Hematopoietic multipotent progenitor cell treated with erythropoietin and hydrocortisone succinate and interleukin-3 and kit ligand, for 17 days (in vitro differentiated cells): ENCODE results near the gene SLC2A11.
A peak's percentile ranks its signal among the peaks of the same experiment; 100 is the strongest.
"Not testable (repeated sequence)": the region's sequence is repeated elsewhere in the genome, so short reads cannot be mapped to it uniquely, and the experiment has no call there.

ENCODE experiments used
- DNase-seq: peaks from one replicate; pipeline ENCODE4 v3.0.0-alpha.2; 2015; ENCODE audit warnings: low spot score

Gene SLC2A11

DNA sequence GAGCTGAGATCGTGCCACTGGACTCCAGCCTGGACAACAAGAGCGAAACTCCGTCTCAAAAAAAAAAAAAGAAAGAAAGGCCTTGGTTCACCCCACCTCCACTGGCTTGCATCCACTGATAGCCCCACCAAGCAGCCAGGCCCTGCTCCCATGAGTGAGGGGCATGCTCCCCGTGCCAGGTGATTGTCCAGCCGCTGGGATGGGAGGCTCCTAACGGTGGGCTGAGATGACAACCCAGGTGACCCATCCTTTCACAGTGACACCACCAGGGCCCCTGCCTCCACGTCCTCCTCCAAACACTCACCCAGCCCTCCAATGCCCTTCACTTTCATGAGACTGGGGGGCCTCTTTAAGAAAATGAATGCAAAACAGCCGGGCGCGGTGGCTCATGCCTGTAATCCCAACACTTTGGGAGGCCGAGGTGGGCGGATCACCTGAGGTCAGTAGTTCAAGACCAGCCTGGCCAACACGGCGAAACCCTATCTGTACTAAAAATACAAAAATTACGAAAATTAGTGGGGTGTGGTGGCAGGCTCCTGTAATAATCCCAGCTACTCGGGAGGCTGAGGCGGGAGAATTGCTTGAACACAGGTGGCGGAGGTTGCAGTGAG is 10.3 kb upstream of the SLC2A11 start:
- no peak for DNase-seq

DNA sequence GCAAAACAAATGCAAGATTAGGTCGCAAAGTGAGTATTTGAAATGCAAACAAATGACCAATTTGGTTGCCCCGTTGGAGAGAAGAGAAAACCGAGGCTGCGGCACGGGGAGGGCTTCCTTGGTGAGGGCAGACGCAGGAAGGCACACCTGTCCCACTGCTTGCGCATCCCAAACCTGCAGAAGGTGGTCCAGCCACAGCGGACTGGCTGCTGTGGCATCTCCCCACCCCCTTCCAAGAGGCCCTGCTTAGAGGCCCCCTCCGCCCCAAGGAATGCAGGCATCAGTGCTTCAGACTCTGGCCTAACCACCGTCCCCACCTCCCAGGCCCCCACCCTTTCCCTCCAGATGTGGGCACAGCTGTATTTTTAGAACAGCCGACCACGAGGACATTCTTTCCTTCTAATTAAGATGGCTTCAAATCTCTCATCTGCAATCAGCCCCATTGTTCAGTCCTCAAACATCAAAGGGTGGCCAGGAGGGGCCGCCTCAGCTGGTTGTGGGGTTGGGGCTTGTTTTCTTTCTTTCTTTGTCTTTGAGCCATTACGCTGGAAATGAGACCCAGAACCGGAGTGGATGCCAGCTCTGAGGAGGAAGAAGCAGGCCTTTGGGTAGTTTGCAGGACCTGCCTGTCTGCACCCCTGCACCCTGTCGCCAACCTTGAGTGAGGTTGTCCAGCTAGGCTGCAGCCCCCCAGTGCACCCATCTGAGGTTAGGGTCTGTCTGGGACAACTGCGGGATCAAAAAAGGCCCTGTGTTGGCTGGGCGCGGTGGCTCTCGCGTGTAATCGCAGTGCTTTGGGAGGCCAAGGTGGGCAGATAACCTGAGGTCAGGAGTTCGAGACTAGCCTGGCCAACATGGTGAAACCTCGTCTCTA is 9.4 kb upstream of the SLC2A11 start:
- no peak for DNase-seq

DNA sequence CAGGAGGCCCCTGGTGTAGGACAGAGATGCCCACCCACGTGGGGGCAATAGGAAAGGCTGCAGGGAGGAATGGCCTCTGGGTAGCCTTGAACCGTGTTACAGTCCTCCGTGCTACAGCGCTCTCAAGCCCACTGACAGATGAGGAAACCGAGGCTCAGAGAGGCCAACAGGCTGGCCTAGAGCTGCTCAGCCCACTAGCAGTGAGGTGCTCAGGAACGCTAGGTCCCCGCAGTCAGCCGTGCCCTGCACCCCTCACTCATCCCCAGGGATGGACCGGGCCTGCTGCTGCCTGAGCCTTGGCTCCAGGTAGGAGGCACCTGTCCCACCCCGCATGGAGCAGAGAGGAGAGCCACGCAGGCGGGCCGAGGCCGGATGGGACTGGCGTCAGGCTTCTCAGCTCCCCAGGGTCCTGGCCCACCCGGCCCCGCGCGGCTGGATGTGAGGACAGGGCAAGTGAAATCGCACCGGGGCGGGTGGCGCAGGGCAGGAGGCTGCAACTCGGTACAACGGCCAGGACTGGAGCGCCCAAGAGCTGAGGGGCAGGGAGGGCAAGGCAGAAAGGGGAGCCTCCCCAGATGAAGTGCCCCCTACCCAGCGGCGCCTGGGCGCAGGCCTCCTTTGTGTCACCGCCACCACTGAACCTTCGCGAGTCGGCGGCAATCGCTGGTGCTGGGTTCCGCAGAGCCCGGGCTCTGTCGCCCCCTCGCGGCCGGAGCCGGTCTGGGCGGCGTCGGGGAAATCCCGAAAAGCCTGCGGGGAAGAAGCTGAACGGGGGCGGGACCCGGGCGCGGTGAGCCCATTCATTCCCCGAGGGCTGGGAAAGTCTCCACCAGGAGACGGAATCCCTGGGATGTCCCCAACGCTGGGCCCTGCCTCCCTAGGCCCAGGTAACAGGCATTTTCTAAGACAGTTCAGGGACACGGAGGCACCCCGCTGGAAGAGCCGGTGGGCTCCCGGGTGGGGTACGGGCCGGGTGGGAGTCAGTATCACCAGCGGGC is 8.4 kb upstream of the SLC2A11 start:
- peak; percentile 66 for DNase-seq

DNA sequence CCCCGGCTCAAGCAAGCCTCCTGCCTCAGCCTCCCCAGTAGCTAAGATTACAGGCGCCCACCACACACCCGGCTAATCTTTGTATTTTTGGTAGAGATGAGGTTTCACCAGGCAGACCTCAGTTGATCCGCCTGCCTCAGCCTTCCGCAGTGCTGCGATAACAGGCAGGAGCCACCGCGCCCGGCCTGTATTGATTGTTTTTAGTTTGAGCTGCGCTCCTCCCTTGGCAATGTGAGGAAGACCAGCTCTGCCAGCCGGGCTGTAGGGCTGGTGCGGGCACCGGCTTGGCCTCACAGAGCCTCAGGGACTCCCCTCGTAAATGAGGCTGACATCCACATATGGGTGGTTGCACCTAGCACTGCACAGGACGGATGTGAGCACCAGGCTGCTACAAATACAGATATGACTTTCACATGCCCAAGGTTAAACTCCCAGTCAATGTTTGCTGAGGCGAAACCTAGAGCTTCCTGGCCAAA is 7.5 kb upstream of the SLC2A11 start:
- DNase-seq, result no peak

DNA sequence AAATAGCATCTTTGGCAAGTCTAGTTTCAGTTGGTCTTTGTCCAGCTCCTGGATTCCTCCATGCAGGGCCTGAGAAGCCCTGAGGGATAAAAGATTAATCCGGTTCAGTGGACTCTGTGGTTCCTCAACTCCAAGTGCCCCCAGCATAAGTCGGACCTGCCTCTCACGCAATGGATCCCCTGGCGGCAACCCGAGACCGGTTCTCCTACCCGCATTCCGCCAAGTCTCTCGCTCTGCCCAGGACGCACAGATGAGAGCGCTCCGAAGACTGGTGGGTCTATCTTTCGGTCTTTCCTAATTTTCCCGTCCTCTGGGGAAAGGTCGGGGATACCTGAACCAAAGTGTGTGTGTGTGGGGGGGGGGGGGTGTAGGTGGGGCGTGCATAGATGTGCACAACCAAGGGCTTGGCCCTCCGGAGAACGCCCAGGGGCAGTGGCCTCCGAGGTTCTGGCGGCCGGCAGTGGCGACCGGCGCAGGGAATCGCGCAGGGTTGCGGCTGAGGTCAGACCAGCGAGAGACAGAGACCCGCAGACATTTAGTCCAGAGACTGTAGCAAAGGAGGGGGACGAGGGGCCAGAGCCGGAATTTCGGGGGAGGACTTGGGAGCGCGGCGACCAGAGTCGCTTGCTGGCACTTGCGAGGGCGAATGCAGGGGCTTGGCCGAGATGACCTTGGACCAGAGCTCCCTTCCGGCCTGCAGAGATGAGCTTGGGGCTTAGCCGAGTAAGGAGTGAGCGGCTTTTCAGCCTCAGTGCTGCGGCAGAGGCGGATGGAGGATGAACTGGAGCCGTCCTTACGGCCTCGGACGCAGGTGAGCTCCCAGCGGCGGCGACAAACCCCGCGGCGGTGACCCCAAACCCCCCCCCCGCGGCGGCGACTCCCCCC is 712 bp upstream of the SLC2A11 start:
- DNase-seq, result no peak

DNA sequence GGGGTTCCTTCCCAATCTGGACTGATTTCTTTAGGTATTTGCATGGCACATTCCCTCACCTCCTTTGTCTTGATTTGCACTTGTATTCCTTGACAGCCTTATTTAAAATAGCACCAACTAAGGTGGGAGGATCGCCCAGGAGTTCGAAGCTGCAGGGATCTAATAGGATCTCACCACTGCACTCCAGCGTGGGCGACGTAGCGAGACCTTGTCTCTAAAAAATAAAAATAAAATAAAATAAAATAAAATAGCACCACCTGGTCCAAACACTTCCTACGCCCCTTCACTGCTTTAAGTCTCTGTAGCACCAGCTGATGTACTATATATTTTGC is 775 bp downstream of the SLC2A11 start:
- DNase-seq, result no peak

DNA sequence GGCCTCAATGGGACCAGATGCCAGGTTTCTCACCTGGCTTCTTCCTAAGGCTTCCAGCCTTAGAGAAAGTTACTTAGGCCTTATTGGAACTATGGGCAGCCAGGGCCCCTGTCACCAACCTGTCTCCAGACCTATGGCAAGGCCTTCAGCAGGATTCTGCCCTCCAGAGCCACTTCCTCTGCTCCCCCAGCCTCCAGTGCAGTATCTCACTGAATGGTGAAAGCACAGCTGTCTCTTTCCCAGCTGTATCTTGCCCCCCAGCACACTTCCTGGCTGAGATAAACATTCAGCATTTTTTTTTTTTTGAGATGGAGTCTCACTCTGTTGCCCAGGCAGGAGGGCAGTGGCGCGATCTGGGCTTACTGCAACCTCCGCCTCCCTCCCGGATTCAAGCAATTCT is 1.5 kb downstream of the SLC2A11 start:
- no peak for DNase-seq

DNA sequence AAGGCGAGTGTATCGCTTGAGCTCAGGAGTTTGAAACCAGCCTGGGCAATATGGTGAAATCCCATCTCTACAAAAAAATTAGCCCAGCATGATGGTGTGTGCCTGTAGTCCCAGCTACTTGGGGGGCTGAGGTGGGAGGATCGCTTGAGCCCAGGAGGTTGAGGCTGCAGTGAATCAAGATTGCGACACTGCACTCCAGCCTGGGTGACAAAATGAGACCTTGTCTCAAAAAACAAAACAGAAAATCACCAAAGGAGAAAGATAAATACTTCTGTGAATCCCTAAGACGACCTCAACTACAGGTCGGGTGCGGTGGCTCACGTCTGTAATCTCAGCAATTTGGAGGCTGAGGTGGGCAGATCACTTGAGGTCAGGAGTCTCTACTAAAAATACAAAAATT is 2.5 kb downstream of the SLC2A11 start:
- DNase-seq, result not testable (repeated sequence)

DNA sequence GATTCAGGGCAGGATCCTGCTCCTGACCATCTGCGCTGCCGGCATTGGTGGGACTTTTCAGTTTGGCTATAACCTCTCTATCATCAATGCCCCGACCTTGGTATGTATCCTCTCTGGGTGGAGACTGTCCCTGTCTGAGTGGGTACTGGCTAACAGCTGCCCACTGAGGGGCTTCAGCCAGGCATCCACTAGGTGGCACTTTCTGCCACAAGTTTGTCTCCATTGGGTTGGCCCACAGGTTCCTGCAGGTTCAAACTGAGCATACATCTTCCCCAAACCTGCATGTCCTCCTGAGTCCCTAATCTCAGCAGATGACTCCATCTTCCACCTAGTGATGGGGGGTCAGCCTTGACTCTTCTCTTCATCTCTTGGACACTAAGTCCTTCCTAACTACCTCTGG is 4.4 kb downstream of the SLC2A11 start:
- DNase-seq, result peak; percentile 21

DNA sequence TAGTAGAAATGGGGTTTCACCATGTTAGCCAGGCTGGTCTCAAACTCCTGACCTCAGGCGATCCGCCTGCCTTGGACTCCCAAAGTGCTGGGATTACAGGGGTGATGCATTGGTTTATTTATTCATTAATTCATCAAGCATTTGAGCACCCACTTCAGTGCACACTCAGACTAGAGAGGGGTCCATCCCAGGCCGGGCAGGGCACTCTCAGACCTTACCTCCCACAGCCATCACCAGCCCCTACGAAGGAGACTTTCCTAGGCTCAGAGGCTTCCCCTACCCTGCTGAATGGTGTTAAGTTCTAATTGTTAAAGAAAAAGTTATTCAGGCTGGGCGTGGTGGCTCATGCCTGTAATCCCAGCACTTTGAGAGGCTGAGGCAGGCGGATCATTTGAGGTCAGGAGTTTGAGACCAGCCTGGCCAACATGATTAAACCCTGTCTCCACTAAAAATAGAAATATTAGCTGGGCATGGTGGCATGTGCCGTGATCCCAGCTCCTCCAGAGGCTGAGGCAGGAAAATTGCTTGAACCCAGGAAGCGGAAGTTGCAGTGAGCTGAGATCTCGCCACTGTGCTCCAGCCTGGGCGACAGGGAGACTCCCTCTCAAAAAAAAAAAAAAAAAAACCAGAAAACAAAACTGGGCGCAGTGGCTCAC is 7.0 kb downstream of the SLC2A11 start:
- not testable (repeated sequence) for DNase-seq

DNA sequence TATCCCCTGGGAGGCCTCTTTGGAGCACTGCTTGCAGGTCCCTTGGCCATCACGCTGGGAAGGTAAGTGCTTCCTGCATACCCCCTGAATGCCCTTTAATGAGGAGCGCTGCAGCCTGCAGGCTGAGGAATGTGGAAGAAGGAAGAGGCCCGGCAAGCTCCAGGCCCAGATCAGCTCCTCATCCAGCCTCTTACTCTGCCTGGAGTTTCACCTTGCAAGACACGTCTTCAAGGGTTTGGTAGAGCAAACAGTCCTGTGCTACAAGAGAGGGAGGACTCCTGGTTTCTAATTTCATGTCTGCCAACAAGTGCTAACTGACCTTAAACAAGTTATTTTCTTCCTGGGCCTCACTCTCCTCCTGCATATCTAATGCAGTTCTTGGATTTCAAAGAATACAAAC is 10.9 kb downstream of the SLC2A11 start:
- no peak for DNase-seq

DNA sequence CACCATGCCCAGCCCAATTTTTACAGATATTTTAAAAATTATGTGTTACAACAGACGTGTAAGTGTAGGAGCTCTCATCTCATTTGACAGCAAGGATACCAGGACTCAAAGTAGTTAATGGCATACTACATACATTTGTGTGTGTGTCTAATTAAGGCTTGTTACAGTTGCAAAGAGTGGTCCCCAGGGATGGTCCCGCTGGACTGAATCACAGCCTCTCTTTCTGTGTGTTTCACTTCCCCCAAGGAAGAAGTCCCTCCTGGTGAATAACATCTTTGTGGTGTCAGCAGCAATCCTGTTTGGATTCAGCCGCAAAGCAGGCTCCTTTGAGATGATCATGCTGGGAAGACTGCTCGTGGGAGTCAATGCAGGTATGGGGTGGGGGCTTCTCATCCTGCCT is 17.2 kb downstream of the SLC2A11 start:
- no peak for DNase-seq

DNA sequence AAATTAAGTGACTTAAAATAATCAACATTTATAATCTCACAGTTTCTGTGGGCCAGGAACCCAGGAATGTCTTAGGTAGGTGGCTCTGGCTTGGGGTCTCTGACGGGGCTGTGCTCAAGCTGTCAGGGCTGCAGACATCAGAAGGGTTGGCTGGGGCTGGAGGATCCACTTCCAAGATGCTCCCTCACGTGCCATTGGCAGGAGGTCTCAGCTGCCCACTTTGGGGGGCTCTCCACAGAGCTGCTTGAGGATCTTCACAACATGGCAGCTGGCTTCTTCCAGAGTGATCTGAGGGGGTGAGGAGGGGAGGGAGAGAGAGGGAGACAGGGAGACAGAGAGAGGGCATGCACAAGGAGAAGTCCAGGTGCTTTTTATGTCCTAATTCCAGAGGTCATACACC is 18.1 kb downstream of the SLC2A11 start:
- no peak for DNase-seq

DNA sequence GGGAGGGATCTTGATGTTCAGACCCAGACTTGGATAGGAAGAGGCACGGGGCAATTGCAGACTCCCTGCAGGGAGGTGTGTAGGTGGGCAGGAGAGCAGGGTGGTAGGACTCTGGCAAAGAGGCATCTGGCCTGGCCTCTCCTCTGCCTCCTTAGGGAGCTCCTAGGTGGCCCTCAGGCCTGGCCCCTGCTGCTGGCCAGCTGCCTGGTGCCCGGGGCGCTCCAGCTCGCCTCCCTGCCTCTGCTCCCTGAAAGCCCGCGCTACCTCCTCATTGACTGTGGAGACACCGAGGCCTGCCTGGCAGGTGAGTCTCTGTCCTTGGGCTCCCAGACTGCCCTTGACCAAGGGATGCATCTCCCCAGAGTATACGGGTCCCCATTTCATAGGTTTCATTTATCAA is 19.9 kb downstream of the SLC2A11 start:
- no peak for DNase-seq

DNA sequence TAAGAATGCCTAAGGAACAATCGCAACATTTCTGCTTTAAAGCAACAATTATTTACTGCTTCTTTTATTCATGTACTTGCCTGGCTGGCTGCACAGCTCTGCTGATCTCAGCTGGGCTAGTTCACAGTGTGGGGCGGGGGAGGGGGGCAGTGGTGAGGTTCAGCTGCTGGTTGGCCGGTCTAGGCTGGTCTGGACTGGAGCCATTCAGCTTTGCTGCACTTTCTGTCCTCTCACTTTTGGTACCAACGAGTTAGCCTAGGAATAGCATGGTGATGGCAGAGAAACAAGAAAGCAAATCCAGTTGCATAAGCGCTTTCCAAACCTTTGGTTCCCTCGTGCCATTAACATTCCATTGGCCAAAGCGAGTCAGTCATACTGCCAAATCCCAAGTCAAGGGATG is 20.5 kb downstream of the SLC2A11 start:
- DNase-seq, result no peak

DNA sequence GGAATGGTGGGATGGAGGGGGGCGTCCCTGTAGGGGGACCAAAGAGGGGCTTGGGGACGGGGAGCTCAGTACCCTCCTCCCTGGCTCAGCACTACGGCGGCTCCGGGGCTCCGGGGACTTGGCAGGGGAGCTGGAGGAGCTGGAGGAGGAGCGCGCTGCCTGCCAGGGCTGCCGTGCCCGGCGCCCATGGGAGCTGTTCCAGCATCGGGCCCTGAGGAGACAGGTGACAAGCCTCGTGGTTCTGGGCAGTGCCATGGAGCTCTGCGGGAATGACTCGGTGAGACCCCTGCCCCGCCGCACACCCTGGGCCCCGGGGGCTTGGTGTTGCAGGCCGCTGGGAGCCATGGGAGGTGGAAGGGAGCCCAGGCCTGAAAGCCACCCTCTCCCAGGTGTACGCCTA is 24.7 kb downstream of the SLC2A11 start:
- no peak for DNase-seq

DNA sequence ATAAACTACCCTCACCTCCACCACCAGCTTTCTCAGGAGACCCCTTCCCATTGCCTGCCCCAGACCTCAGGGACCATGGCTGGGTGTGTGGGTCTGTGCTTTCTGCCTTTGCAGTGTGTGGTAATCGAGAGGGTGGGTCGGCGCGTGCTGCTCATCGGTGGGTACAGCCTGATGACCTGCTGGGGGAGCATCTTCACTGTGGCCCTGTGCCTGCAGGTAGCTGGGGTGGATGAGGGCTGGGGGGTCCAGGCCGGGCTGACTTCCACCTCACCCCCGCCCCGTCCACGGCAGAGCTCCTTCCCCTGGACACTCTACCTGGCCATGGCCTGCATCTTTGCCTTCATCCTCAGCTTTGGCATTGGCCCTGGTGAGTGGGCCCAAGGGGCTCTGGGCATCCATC is 26.0 kb downstream of the SLC2A11 start:
- DNase-seq, result no peak

DNA sequence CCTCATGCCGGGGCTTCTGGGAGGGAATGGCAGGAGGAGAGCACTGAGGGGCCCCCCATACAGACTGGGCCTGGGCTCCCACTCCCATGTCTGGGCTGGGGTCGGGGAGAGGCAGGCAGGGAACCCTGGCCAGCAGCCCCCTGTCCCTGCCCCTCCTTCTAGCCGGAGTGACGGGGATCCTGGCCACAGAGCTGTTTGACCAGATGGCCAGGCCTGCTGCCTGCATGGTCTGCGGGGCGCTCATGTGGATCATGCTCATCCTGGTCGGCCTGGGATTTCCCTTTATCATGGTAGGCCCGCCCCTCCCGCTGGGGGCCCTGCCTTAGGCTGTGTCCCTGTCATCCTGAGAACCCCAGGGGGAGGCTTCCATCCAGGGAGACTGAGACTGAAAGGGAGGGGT is 26.5 kb downstream of the SLC2A11 start:
- DNase-seq, result no peak

DNA sequence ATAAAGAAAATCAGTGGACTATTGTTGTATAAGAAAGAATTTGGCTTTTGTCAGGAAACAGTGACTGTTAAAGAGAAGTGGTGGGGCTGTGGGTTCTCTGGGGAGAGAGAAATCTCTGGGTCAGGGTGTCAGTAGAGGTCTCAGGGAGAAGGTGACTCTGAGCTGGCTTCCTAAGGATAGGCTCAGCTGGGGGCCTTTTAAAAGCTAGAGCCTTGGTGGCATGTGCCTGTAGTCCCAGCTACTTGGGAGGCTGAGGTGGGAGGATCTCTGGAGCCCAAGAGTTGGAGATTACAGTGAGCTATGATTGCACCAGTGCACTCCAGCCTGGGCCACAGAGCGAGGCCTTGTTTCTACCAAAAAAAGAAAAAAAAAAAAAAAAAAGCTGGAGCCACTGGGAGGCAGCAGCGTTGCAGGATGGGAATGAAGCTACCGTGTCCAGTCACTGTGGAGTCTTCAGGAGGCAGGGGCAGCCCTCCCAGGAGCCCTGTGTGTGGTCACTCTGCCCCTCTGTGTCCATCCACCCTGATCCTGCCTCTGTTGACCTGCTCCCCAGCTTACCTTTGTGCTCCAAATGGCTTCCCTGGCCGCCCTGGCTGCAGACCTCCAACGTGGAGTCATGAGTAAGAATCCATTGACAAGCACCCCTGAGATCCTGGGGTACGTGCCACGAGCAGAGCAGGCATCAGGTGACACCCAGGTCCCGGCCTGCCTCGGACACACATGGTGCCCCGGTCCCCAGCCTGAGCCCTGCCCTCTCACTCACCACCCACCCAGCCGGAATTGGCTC is 31.1 kb downstream of the SLC2A11 start:
- no peak for DNase-seq

DNA sequence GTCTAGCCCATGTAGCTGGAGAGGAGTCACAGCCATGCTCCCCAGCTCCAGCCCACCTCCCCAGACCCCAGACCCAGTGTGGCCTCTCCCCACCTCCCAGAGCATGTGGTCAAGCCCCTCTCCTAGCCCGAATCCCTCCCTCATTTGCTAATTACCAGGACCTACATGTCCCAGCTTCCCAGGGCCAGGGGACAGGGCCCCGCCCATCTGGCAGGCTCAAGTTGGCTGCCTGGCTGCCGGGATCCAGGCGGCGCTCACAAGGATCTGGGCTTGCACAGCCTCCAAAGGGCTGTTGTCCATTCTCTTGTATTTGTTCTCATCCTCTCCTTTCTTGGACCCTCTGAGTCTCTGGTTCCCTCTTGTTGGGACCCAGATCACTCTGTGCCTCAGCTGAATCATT is 31.9 kb downstream of the SLC2A11 start:
- DNase-seq, result no peak
